Omental fat pad (tissue), 4 donors: ENCODE data around the gene DLGAP1. TPM values are rescaled to one million over a fixed set of nuclear protein-coding genes. Genes with fewer than 3 reads are reported as not detected.

ENCODE experiments used
- ATAC-seq: fragments of 150-250 bp; one replicate; pipeline ENCODE4 v1.9.1; 2016; ENCODE audit warnings: mild to moderate bottlenecking, moderate library complexity; ENCODE audit not compliant: low FRiP score
- DNase-seq: peaks from one replicate; pipeline ENCODE4 v3.0.0-alpha.2; 2019; ENCODE audit warnings: low spot score
- CTCF ChIP-seq, 3 donors: fragments of 450-650 bp; IDR thresholded peaks; one replicate each; pipeline ENCODE4 v1.5.1; 2016 to 2017; ENCODE audit warnings: antibody characterized with exemption in 3 of 3, mild to moderate bottlenecking in 3 of 3, moderate library complexity in 2 of 3
- total RNA-seq, 4 donors: library from RNA; depleted of rRNA; stranded (reverse); fragments of >200 nt; gene quantifications; one replicate each; pipeline ENCODE4 v1.1.0, GENCODE V29; 2016

DLGAP1 gene
- total RNA-seq, 4 donors from 2014 or later: 1.5 to 8.0 (median 5.4) TPM

GRCh38 chr18:4130734-4131719 lies 324.1 kb downstream of the DLGAP1 start:
- DNase-seq (no peak), ATAC-seq (no peak)
- no peak for TF ChIP-seq CTCF (IDR thresholded peaks at IDR 0.05)

GRCh38 chr18:4126939-4127338 lies 328.2 kb downstream of the DLGAP1 start:
- no peak for ATAC-seq
- TF ChIP-seq CTCF (IDR thresholded peaks at IDR 0.05): no peak
- DNase-seq: no peak

- TF ChIP-seq CTCF (IDR thresholded peaks at IDR 0.05): no peak
- DNase-seq (no peak), ATAC-seq (no peak)
These were observed 329.4 kb downstream of the DLGAP1 start for GRCh38 chr18:4125627-4126230.

DNA sequence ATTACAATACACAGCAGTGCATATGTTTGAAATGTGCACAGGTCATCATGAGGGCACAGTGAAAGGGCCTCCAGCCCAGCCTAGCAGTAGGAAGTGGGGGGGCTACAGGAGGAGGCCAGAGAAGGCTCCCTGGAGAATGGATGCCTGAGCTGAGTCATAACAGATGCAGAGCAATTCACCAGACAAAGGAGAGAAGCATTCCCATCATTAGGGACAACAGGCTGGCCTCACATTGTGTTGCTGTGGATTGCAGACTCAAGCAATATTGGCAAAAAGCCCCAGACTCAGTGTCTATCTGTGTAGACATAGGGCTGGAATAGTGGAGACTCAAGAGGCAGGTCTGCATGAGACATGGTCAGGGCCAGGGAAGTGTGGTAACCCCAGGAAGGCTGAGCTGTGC lies 329.9 kb downstream of the DLGAP1 start:
- no peak for DNase-seq
- TF ChIP-seq CTCF (IDR thresholded peaks at IDR 0.05): no peak
- ATAC-seq: no peak

GRCh38 chr18:4119813-4120212 lies 335.3 kb downstream of the DLGAP1 start:
- DNase-seq (no peak), ATAC-seq (no peak)
- TF ChIP-seq CTCF (IDR thresholded peaks at IDR 0.05): no peak

GRCh38 chr18:4119127-4119648 lies 335.9 kb downstream of the DLGAP1 start:
- ATAC-seq: no peak
- DNase-seq: no peak

More at GRCh38 chr18:4119127-4119648, 335.9 kb downstream of the DLGAP1 start:
- TF ChIP-seq CTCF (IDR thresholded peaks at IDR 0.05): no peak
